PC-9 (cell line): Measurements from ENCODE around the gene TFB2M. TPM values are rescaled to one million over a fixed set of nuclear protein-coding genes. Genes with fewer than 3 reads are reported as not detected.
"Not testable (repeated sequence)": the region's sequence is repeated elsewhere in the genome, so short reads cannot be mapped to it uniquely, and the experiment has no call there.

Experiments used
- BruUV-seq: library from RNA; stranded (reverse); fragments of 400-500 nt; replicated peaks from 2 replicates; lab custom pipeline; 2021; lab: Mats Ljungman, UMichigan
- CTCF ChIA-PET: fragments of 300-600 bp; sonication (Branson Sonifier 250); formaldehyde crosslinking; loops from one replicate; lab custom pipeline; 2022; ENCODE audit warnings: antibody characterized with exemption; lab: Charles Lee
- POLR2A ChIA-PET: fragments of 300-600 bp; sonication (Branson Sonifier 250); formaldehyde crosslinking; loops from one replicate; lab custom pipeline; 2022; ENCODE audit warnings: antibody characterized with exemption; ENCODE audit not compliant: unreplicated experiment; lab: Charles Lee
- DNase-seq, 2 experiments: peaks; one replicate each; pipeline versions ENCODE4 v3.0.0 to v3.0.0-alpha.2; 2015 to 2022; ENCODE audit warnings: mixed read lengths in 1 of 2
- H2AFZ ChIP-seq: fragments of 200-600 bp; sonication (generic); 2 replicates; pipeline ENCODE4 v1.8.1; 2017; ENCODE audit warnings: antibody characterized with exemption
- H3F3A ChIP-seq: fragments of 200-600 bp; sonication (generic); 2 replicates; pipeline ENCODE4 v1.8.1; 2017; ENCODE audit warnings: antibody characterized with exemption, mild to moderate bottlenecking, low read depth; ENCODE audit not compliant: insufficient read depth
- H3K27ac ChIP-seq: fragments of 200-600 bp; sonication (generic); 2 replicates; pipeline ENCODE4 v1.6.1; 2016; ENCODE audit warnings: mixed run types
- H3K27me3 ChIP-seq: fragments of 200-600 bp; sonication (generic); 2 replicates; pipeline ENCODE4 v1.6.1; 2016; ENCODE audit warnings: low read depth, mixed run types; ENCODE audit not compliant: insufficient read depth
- H3K36me3 ChIP-seq: fragments of 200-600 bp; sonication (generic); 2 replicates; pipeline ENCODE4 v1.6.1; 2016; ENCODE audit warnings: low read depth, mixed run types
- H3K4me1 ChIP-seq: fragments of 200-600 bp; sonication (generic); replicated peaks from 2 replicates; pipeline ENCODE4 v1.6.1; 2016; ENCODE audit warnings: mixed run types; ENCODE audit not compliant: insufficient read depth
- H3K4me2 ChIP-seq: fragments of 200-600 bp; sonication (generic); 2 replicates; pipeline ENCODE4 v1.6.1; 2017; ENCODE audit warnings: mixed run types
- H3K4me3 ChIP-seq: fragments of 200-600 bp; sonication (generic); 2 replicates; pipeline ENCODE4 v1.6.1; 2016; ENCODE audit warnings: mixed run types
- H3K79me2 ChIP-seq: fragments of 200-600 bp; sonication (generic); 2 replicates; pipeline ENCODE4 v1.6.1; 2017; ENCODE audit warnings: low read depth, mixed run types
- H3K9me2 ChIP-seq: fragments of 200-600 bp; sonication (generic); 2 replicates; pipeline ENCODE4 v1.8.1; 2017; ENCODE audit warnings: mild to moderate bottlenecking; ENCODE audit not compliant: insufficient read depth
- H3K9me3 ChIP-seq: fragments of 200-600 bp; sonication (generic); 2 replicates; pipeline ENCODE4 v1.8.1; 2016; ENCODE audit warnings: low read depth; ENCODE audit not compliant: insufficient read depth
- H4K20me1 ChIP-seq: fragments of 200-600 bp; sonication (generic); 2 replicates; pipeline ENCODE4 v1.8.1; 2017; ENCODE audit not compliant: insufficient read depth
- EZH2 ChIP-seq: fragments of 200-600 bp; sonication (generic); IDR thresholded peaks from 2 replicates; pipeline ENCODE4 v1.8.0; 2017; ENCODE audit warnings: antibody characterized with exemption, low read depth
- intact Hi-C: fragments of 100-400 bp; cut with micrococcal nuclease; formaldehyde crosslinking; loops from one replicate; pipeline ENCODE4 v1.10.0; 2022; ENCODE audit not compliant: unreplicated experiment
- total RNA-seq: library from RNA; stranded (reverse); gene quantifications from 2 replicates; pipeline ENCODE4 v1.2.3, GENCODE V29; 2021
- TF ChIP-seq, protein P1 (sequence below): fragments of 200-600 bp; sonication (generic); conservative IDR thresholded peaks from 2 replicates; pipeline ENCODE4 v1.6.1; 2017; ENCODE audit warnings: mixed run types, antibody characterized with exemption, mild to moderate bottlenecking, moderate library complexity

Gene TFB2M
- total RNA-seq, 1 experiment from 2014 or later: 16.2 TPM

DNA sequence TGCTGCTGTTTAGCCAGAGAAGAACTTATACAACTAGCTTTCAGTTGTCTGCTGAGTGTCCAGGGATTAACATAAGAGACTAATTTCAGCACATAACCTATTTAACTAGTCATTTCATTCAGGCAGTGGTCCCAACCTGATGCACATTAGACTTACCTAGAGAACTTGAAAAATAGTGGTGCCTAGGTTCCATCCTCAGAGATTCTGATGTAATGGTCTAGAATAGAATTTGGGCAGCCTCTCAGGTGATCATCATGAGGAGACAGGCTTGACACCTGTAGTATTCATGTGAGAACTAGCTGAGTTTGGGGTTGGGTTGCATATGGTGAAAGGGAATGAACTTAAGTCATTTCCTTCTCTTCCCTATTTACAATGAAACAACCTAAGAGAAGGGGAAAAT, 25.0 kb upstream of the TFB2M start:
- Histone ChIP-seq H3K36me3 (no peaks in the 10 kb centered on the region), H3K4me2 (no peak overlapping the region), H3K9me3 (no peaks in the 10 kb centered on the region), H3K4me3 (no peak overlapping the region), H3F3A (no peaks in the 10 kb centered on the region), H3K4me1 (no peaks in the 10 kb centered on the region), H4K20me1 (no peaks in the 10 kb centered on the region), H3K9me2 (no peaks in the 10 kb centered on the region), H3K27me3 (no peaks in the 10 kb centered on the region), H3K79me2 (no peaks in the 10 kb centered on the region), H3K27ac (no peak overlapping the region), H2AFZ (no peak overlapping the region)
- BruUV-seq: no TSS peak
- ChIA-PET CTCF (no interaction called here), POLR2A (no interaction called here)
- TF ChIP-seq, protein P1, sequence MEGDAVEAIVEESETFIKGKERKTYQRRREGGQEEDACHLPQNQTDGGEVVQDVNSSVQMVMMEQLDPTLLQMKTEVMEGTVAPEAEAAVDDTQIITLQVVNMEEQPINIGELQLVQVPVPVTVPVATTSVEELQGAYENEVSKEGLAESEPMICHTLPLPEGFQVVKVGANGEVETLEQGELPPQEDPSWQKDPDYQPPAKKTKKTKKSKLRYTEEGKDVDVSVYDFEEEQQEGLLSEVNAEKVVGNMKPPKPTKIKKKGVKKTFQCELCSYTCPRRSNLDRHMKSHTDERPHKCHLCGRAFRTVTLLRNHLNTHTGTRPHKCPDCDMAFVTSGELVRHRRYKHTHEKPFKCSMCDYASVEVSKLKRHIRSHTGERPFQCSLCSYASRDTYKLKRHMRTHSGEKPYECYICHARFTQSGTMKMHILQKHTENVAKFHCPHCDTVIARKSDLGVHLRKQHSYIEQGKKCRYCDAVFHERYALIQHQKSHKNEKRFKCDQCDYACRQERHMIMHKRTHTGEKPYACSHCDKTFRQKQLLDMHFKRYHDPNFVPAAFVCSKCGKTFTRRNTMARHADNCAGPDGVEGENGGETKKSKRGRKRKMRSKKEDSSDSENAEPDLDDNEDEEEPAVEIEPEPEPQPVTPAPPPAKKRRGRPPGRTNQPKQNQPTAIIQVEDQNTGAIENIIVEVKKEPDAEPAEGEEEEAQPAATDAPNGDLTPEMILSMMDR: no peak
- no peak for TF ChIP-seq EZH2
- intact Hi-C loops: no loop called here
- DNase-seq: no peak

DNA sequence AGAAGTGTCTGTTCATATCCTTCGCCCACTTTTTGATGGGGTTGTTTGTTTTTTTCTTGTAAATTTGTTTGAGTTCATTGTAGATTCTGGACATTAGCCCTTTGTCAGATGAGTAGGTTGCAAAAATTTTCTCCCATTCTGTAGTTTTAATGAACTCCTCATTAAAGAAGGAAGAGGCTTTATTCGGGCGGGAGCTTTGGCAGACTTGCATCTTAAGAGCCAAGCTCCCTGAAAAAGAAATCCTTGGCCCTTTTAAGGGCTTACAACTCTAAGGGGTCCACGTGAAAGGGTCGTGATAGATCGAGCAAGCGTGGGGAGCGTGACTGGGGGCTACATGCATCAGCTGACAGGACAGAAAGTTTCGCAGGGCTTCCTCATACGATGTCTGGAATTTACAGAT, 23.9 kb upstream of the TFB2M start:
- H3K4me1 ChIP-seq, H3K9me2 ChIP-seq, H3K36me3 ChIP-seq, H3K4me2 ChIP-seq, H3K4me3 ChIP-seq, CTCF ChIA-PET, intact Hi-C loops, H3K27ac ChIP-seq, H3K9me3 ChIP-seq, BruUV-seq, H3F3A ChIP-seq, H3K27me3 ChIP-seq, H4K20me1 ChIP-seq, POLR2A ChIA-PET, H2AFZ ChIP-seq, DNase-seq, H3K79me2 ChIP-seq: not testable (repeated sequence)

DNA sequence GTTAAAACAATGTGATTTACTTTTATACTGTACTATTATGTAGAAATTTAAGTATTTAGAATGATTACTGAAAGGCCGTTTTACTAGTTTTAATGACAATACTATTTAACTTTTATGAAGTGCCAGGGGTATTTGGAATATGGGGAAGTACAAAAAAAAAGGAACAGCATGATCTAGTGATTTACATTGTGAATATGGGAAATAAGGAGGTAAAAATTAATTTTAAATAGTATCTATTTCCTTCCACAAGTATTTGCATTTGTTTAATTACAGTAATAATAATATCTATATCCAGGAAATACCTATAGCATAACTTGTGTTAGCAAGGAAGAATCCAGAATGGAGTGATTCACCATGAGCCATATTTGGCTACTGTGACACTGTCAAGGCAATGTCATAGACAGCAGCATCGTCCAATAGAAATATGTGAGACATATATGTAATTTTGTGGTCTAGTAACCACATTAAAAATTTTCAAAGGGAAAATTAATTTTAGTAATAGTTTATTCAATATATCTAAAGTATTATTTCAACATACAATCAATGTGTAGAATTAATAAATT, 22.2 kb upstream of the TFB2M start:
- no peak overlapping the region for H2AFZ ChIP-seq
- no peaks in the 10 kb centered on the region for H3K9me2 ChIP-seq
- H3K27ac ChIP-seq: no peak overlapping the region
- intact Hi-C loops: no loop called here
- CTCF ChIA-PET: no interaction called here
- H3F3A ChIP-seq: no peaks in the 10 kb centered on the region
- H3K4me3 ChIP-seq: no peak overlapping the region
- H3K36me3 ChIP-seq: no peaks in the 10 kb centered on the region
- H4K20me1 ChIP-seq: no peaks in the 10 kb centered on the region
- no peaks in the 10 kb centered on the region for H3K79me2 ChIP-seq
- H3K4me2 ChIP-seq: no peak overlapping the region
- no peaks in the 10 kb centered on the region for H3K9me3 ChIP-seq
- POLR2A ChIA-PET: no interaction called here
- no peak for DNase-seq
- BruUV-seq: no TSS peak
- no peak for TF ChIP-seq EZH2
- TF ChIP-seq, protein P1: no peak
- no peaks in the 10 kb centered on the region for H3K27me3 ChIP-seq
- no peaks in the 10 kb centered on the region for H3K4me1 ChIP-seq

DNA sequence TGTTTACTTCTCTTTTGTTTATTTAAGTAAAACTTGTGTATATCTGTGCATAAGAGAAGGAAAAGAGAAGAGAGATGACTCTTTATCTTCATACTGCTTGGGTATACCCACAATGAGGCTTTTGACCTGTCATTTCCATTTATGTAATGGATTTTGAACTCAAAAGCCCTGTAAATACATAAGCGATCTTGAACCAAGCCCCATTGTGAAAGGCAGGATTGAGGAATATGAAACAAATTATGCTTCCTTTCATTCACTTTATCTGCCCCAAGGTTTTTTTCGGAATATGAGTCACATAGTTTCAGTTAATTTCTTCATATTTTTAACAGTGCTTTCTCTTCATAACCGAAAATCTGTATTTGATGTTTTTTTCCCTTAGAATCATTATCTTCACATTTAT, 21.5 kb upstream of the TFB2M start:
- CTCF ChIA-PET: no interaction called here
- Histone ChIP-seq H3K36me3 (no peaks in the 10 kb centered on the region), H3K9me3 (no peaks in the 10 kb centered on the region), H3K79me2 (no peaks in the 10 kb centered on the region), H3K4me3 (no peak overlapping the region), H3K4me2 (no peak overlapping the region), H3K4me1 (no peaks in the 10 kb centered on the region), H3K9me2 (no peaks in the 10 kb centered on the region), H3K27ac (no peak overlapping the region), H3F3A (no peaks in the 10 kb centered on the region), H4K20me1 (no peaks in the 10 kb centered on the region), H3K27me3 (no peaks in the 10 kb centered on the region), H2AFZ (no peak overlapping the region)
- POLR2A ChIA-PET: no interaction called here
- TF ChIP-seq, protein P1: no peak
- no peak for TF ChIP-seq EZH2
- no TSS peak for BruUV-seq
- intact Hi-C loops: no loop called here
- DNase-seq: no peak
